Stimulated activated CD8-positive, alpha-beta memory T cell treated with anti-CD3 and anti-CD28 coated beads, Interleukin-7, amount 100 ng/mL, for 24 hours (primary cell): ENCODE measurements around the gene ZNF618.

Experiments
- DNase-seq: peaks from one replicate; pipeline ENCODE4 v3.0.0-alpha.2; 2020; ENCODE audit warnings: low read depth

ZNF618 gene

DNA sequence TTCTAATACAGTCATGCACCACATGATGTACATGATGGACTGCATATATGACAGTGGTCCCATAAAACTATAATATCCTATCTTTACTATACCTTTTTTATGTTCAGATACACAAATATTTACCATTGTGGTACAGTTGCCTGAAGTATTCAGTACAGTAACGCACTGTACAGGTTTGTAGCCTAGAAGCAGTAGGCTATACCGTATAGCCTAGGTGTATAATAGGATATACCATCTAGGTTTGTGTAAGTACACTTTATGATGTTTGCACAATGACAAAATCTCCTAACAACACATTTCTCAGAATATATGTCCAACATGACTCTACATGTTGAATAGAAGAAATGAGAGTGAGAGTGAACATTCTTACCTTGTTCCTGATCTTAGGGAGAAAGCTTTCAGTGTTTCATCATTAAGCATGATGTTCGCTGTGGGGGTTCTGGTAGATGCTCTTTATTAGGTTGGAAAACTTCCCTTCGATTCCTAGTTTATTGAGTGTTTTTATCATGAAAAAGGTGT lies 170.2 kb downstream of the ZNF618 start:
- no peak for DNase-seq

DNA sequence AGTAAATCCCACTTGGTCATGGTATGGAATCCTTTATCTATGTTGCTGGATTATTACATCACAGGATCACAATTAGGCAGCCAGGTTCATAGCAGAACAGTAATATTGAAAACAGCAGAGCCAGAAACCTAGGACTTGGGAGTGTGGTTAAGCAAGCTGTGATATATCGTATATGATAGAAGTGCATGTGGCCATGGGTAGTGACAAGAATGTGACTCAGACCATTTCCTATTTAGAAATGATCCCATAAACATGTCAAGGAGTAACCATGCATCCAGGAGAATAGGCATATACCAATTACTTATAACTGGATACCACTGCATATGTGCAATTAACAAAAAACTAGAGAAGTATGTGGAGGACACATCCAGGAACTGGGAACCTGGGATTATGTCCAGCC lies 170.8 kb downstream of the ZNF618 start:
- DNase-seq: no peak

DNA sequence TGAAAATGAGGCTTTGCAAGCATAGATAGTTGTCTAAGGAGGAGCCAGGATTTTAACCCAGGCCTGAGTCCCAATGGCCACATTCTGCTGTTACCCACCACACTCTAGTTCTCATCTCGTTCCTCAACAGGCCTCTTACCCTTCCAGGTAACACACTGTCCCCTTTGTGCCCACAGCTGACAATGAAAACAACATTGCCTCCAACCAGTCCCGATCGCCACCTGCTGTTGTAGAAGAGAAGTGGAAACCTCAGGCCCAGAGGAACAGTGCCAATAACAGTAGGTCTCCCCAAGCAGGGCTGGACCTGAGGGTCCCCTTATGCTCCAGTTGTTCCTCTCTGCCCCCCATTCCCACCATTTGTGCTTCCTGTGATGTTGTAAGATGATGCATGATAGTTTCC lies 171.6 kb downstream of the ZNF618 start:
- no peak for DNase-seq

DNA sequence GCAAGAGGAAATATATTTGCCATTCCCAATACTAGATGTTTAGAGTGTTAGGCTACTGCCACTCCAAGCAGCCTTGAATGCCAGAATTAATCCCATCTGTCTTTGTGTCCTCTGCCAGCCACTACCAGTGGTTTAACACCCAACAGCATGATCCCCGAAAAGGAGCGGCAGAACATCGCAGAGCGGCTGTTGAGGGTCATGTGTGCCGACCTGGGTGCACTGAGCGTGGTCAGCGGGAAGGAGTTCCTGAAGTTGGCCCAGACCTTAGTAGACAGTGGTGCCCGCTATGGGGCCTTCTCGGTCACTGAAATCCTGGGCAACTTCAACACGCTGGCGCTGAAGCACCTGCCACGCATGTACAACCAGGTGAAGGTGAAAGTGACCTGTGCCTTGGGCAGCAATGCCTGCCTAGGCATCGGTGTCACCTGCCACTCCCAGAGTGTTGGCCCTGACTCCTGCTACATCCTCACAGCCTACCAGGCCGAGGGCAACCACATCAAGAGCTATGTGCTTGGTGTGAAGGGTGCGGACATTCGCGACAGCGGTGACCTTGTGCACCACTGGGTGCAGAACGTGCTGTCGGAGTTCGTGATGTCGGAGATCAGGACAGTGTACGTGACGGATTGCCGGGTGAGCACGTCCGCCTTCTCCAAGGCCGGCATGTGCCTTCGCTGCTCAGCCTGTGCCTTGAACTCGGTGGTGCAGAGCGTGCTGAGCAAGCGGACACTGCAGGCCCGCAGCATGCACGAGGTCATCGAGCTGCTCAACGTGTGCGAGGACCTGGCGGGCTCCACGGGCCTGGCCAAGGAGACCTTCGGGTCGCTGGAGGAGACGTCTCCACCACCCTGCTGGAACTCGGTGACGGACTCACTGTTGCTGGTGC lies 172.7 kb downstream of the ZNF618 start:
- DNase-seq: no peak

DNA sequence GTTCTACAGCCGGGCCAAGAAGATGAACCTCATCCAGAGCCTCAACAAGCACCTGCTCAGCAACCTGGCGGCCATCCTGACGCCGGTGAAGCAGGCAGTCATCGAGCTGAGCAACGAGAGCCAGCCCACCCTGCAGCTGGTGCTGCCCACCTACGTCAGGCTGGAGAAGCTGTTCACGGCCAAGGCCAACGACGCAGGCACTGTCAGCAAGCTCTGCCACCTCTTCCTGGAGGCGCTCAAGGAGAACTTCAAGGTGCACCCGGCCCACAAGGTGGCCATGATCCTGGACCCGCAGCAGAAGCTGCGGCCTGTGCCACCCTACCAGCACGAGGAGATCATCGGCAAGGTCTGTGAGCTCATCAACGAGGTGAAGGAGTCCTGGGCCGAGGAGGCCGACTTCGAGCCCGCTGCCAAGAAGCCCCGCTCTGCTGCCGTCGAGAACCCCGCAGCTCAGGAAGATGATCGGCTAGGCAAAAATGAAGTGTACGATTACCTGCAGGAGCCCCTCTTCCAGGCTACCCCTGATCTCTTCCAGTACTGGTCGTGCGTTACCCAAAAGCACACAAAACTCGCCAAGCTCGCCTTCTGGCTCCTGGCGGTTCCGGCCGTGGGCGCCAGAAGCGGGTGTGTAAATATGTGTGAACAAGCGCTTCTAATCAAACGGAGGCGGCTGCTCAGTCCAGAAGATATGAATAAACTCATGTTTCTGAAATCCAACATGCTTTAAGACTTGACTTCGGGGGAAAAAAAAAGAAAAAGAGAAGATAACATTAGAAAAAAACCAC lies 173.5 kb downstream of the ZNF618 start:
- DNase-seq: no peak

DNA sequence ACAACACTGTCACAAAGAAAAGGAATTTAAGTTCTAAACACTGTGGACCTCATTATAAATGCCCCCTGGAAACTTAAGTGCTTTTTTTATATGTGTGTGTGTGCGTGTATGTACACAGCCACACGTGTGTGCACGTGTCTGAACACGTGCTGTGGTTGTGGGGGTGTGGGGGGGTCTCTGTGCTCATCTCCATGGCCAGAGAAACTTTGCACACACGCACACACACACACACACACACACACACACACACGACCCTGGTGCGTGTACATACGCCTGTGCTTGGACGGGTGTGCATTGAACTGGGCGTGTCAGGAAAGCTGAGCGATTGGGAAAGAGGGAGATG lies 174.1 kb downstream of the ZNF618 start:
- no peak for DNase-seq

DNA sequence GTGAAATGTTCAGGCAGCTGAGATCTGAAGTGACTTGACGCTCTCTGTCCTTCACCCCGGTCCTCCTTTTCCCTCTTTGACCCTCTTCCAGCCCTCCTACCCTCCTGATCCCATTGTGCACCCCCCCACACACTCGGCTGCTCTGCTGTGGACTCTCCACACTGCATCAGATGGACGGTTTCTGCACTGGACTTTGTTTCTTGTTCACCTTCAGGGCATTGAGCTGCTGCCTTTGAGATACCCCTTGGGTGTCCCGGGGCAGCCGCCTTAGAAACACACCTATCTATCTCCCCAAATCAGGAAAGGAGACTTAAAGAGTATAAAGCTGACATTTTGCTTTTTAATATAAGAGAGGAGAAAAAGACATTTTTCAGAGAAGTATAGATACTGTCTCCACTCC lies 174.5 kb downstream of the ZNF618 start:
- DNase-seq: no peak

DNA sequence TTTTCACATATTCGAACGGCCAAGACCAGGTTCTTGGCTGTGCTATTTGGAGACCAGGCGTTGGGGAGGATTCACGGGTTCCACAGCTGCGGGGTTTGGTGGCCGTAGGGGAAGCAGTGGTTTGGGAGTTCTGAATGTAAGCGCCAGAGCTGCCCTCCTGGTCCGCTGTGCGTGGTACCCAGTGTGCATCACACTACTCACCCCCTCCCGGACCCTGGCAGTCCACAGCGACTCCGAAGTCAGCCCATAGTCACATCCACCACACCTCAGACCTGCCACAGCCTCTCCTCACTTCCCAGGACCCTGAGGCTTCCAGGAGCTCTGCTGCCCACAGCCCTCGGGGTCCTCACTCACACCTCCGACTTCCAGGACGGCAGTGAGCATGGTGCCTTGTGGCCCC lies 175.2 kb downstream of the ZNF618 start:
- no peak for DNase-seq

DNA sequence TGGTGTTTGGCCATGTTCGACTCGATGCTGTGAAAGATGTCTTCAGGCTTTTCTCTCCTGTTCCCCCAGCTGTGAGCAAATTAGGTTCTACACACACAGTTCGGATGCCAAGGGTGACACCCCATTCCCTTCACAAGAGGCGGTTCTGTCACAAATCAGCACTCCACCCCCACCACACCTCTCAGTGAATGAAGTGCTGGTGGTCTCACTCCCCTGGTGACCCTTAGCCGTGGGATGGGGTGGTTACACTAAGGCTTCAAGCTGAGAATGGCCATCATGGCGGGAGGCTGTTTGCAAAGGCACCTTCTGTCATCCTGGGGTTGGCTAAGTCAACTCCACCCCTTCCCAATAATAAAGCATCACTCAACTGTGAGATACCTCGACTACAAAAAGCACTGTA lies 175.6 kb downstream of the ZNF618 start:
- DNase-seq: no peak

DNA sequence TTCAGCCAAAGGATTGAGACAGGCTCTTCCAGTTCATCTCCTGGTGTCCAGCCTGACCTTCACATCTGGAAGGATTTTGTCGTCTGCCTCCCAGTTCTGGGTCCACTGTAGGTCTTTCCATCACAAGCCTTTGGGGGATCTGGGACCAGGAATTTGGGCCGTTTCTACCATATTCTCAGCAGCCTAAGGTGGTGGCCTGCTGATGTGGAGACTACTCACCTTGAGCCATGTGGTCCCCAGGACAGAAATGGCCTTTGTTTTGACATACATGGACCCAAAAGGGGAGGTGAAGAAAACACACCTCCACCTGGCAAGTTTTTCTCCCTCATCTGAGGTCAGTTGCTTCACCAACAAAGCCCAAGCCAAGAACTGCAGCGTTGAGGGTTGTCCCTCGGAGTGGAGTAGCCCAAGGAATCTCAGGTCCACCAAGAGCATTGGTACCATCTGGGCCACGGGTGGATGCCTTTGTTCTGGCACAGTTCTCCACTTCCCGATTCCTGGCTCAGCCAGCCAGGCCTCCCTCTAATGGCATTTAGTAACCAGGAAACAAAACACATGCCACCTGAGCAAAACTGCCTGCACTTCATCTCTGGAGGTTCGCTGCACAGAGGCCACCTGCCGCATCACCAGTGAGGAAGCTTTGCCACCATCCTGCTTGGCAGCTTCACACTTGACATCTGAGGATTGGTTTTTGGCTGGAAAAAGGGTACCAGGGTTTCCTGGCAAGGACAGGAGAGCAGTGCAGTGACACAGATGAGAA lies 177.3 kb downstream of the ZNF618 start:
- DNase-seq: no peak

DNA sequence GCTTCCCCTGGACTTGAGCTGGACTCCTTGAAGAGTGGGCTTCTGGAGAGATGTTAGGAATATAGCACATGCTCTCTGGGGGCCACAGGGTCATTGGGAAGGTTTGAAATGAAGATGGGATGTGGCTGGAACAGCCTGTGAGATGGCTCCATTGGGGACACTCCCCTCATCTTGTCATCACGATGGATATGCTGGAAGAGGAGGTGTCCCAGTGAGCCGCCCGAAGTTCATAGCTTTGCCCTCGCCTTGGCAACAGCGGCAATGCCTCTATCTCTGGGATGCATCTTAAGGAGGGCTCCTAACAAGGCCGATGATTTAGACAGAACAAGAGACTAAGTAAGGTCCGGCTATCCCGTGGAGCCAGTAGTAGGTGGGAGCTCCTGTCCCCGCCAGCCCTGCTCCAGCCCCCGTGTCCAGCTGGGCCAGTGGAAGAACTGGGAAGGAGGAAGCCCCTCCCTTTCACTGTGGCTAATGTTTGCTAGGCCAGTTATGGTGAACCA lies 178.1 kb downstream of the ZNF618 start:
- DNase-seq: no peak

DNA sequence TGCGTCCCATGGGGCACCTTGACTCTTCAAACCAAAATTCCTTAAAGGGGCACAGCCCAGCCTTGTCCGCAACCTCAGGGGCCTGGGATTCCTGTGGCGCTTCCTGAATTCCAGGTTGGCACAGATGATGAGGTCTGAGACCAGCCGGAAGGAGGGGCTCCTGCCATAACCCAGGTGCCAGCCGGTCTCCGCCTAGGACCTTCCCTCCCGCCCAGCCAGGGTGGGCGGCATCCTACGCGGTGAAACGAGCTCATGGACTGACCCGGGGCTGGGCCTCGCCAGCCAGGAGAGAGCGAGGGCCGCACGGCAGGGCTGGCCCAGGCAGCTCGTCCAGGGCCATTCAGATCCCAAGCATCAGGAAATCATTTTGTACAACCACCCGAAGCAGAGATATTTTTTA lies 179.0 kb downstream of the ZNF618 start:
- no peak for DNase-seq

DNA sequence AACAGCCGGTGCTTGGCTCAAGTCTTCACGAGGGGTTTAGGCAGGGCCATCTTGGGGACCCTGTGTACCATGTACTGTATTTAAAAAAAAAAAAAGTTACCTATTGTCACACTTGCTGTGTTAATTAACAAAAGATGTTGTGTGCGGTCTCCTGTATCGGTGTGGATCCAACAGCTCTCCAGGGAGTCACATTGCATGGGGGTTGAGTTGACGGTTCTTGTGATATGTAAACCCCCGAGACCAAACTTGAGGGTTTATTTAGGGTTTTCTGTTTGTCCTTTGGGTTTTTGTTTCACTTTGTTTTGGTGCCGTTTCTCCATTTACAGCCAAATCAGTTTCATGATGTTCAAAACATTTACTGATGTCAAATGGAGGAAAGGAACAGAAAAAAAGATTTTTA lies 179.8 kb downstream of the ZNF618 start:
- no peak for DNase-seq

DNA sequence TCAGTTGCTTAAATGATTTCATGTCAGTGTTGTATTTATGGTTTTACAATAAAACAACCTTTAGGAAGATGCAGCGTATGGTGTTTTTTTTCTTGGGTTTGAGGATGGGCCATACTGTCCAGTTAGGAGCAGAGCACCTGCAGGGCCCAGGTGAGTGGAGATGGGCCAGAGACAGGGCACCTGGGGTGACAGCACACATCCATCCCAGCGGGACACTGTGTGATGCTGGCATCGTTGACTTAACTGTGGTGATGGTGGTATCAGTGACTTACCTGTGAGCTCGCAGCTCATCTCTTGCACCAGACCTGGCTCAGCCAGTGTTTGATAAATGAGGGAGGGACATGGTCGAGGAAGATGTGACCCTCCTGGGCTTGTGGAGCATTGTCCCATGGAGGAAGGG lies 180.4 kb downstream of the ZNF618 start:
- no peak for DNase-seq

DNA sequence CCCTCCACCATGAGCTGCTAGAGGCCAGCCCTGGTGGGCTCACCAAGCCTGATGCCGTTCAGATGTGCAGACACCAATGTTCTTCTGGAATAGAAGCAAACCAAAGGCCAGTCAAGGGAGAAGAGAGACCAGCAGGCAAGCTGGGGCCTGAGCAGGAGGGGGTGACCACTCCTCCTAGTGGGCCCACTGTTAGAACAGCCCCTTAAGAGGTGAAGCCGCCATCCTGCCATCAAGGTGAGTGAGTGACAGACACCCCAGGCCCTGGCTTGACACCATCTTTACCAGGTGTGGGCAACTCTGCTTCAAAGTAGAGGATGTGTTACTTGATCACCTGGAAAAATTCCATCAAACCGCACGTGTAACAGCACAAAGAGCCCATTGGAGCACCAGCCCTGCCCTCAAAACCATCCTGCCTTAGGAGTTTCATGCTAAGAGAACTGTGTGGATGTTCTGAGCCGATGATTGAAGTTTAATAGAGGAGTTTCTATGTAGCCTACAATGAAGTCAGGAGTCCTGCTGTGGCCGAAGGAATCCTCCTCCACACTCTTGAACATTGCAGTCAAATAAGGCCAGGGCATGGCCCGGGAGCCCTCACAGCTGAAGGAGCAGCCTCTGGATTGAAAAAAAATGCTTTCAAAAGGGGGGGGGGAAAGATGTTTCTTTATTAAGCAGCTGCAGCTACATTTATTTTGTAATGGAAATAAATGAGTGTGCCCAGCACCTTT lies 181.2 kb downstream of the ZNF618 start:
- DNase-seq: no peak

DNA sequence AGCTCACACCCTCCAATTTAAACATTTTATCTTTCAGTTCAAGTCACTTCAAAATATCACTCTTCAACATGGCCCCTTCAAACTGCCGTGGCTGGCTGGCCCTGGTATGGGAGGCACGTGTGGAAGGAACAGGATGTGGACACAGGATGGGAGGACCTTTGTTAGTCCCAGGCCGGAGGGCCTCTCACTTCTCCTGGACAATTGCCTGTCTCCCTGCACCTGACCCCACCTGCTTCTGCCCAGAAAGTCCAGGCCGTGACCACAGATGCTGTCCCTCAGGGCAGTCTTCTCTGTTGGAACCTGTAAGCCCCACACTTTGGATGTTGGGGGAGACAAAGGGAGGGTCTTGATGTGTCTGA lies 182.6 kb downstream of the ZNF618 start:
- no peak for DNase-seq

DNA sequence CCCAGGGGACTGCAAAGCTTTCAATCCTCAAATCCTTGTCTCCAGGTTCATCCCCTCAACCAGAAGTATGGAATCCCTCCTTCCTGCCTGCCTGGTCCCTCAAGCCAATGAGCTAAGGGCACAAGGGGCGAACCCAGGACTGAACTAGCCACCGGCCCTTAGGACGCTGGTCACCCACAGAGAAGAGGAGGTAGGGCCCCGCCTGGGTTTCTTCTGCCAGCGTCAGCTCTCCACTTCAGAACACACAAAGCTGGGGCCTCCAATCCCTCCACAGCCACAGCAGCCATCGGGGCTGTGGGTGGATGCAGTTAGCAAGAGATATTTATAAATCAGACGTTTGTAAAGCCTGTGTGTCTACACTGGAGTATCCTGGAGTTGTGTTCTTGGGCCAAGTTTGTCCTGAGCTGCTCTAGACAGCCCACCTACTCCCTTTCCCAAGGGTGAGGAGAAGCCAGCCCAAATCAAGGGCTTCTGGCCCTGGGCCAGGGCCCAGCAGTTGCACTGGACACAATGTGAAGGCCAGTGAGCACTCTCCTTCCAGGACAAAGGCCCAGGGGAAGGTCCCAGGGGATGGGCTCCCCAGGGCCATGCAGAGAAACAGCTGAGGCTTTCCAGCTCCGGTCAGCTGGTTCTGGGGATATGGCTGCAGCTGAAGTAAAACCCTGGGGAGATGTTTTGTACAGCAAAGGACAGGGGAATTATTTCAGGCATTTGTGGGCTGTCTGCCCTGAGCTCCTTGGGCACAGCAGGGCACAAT lies 183.1 kb downstream of the ZNF618 start:
- no peak for DNase-seq

DNA sequence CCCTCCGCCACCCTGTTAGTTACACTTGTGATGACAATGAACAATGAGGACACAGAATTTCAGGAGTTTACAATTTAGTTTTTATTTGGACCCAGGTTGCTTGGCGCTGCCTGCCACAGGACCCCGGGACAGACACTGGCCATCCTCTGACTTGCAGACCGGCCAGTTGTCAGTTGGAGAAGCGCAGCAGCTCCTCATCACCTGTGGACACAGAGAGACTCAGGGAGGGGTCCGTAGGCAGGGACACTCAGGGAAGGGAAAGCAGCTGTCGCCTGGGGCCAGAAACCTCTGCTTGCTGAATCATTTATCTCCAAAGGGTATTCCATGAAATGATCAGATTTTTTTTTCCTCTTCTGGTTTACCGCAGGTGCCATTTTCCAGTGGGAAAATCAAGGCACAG lies 184.0 kb downstream of the ZNF618 start:
- no peak for DNase-seq

DNA sequence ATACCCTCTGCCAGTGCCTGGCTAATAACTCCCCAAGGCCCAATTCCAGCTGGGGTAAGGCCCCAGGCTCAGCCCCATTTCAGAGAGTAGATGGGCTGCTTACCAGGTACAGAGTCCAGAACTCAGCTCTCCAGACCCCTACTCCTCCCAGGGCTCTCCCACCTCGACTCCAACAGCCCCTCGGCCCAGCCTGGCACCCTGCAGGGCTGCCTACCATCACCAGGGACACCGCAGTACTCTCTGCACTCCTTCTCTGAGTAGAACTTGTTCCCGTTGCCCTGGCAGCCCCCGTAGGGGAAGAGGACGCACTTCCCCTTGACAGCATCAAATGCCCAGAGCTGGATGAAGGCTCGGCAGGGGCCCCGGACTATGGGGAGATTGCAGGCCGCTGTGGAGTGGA lies 184.6 kb downstream of the ZNF618 start:
- no peak for DNase-seq

DNA sequence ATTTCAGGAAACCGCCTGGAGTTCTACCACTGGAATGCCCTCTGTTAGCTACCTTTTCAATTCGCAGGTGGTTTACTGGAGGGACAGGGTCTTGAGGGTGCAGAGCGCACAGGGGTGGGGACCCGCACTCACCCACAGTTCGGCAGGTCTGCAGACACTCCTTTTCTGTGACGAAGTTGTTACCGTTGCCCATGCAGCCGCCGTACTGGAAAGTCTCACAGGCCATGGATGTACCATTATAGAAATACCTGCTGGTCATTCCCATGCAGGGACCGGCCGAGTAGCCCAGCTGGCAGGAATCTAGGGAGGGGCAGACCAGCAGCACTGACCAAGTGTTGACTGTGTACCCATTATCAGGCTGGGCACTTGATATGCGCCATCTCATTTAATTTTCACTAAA lies 185.2 kb downstream of the ZNF618 start:
- DNase-seq: no peak

DNA sequence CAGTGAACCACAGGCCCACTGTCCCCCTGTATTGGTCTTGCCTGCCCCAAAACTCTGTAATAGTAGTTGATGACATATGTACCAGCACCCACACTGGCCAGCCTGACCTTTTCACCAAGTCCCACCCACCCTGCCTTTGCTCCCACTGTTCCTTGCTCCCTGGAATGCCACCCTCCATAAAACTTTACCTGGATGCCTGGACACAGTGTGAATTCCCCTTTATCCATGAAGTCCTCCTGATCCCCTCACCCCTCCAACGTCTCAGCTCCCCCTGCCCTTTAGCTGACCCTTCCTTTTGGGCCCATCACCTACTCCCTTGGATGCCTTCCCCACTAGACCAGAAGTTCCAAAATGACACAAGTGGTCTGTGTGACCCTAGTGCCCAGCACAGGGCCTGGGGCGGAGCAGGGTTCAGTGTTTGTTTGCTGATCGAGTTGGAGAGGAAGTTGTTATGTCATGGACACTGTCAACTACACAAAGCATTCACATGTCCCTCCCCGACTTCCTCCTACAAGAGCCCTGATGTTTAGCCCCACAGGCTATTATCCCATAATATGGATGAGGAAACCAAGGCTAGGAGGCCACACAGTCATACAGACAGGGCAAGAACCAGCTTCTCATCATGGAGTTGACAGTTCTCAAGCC lies 185.8 kb downstream of the ZNF618 start:
- DNase-seq: no peak
